HUES48 (cell line): ENCODE data around the gene CABCOCO1.

Experiments
- H3K27ac ChIP-seq: one replicate; pipeline ENCODE4 v1.7.0; 2013; ENCODE audit warnings: low read depth, low read length, inconsistent platforms
- H3K27me3 ChIP-seq: 2 replicates; pipeline ENCODE4 v1.6.1; 2013; ENCODE audit warnings: mild to moderate bottlenecking, low read length; ENCODE audit not compliant: control insufficient read depth, insufficient read depth
- H3K36me3 ChIP-seq: 2 replicates; pipeline ENCODE4 v1.6.1; 2013; ENCODE audit warnings: low read length; ENCODE audit not compliant: control insufficient read depth, insufficient read depth
- H3K4me1 ChIP-seq: 2 replicates; pipeline ENCODE4 v1.6.1; 2013; ENCODE audit warnings: mild to moderate bottlenecking, low read length; ENCODE audit not compliant: control insufficient read depth, insufficient read depth
- H3K4me3 ChIP-seq: 2 replicates; pipeline ENCODE4 v1.5.1; 2013; ENCODE audit warnings: mild to moderate bottlenecking, low read depth, low read length
- H3K9ac ChIP-seq: 2 replicates; pipeline ENCODE4 v1.6.1; 2013; ENCODE audit warnings: mild to moderate bottlenecking, low read depth, low read length, moderate library complexity
- H3K9me3 ChIP-seq: 2 replicates; pipeline ENCODE4 v1.6.1; 2013; ENCODE audit warnings: low read length; ENCODE audit not compliant: control insufficient read depth, insufficient read depth

Gene CABCOCO1

GRCh38 chr10:61628151-61628874, 34.4 kb upstream of the CABCOCO1 start:
- Histone ChIP-seq H3K4me1 (peaks cover 14% of the 10 kb centered on the region), H3K27me3 (no peaks in the 10 kb centered on the region), H3K4me3 (no peak overlapping the region), H3K36me3 (no peaks in the 10 kb centered on the region), H3K9me3 (no peaks in the 10 kb centered on the region), H3K9ac (no peak overlapping the region), H3K27ac (no peak overlapping the region)

GRCh38 chr10:61628875-61629513, 33.7 kb upstream of the CABCOCO1 start:
- Histone ChIP-seq H3K4me3 (no peak overlapping the region), H3K27me3 (no peaks in the 10 kb centered on the region), H3K9ac (no peak overlapping the region), H3K36me3 (no peaks in the 10 kb centered on the region), H3K27ac (no peak overlapping the region), H3K4me1 (peaks cover 11% of the 10 kb centered on the region), H3K9me3 (no peaks in the 10 kb centered on the region)

DNA sequence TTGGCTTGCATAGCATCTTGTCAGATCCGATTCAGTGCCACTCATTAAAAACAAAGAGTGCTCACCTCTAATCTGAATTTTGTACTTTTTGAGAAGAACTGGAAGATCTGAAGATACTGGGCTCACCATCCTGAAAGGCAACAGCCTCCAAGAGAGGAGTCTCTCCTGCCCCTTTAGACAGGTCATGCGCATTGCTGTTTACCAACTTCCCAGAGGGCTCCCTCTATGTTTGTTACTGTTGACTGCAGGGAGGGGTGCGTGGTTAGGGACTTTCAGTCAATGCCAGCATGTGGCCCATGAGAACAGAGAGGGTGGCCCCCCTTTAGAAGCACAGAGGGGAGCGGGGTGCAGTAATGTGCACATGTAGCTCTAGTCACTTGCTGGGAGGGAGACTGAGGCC, 33.2 kb upstream of the CABCOCO1 start:
- no peaks in the 10 kb centered on the region for H3K36me3 ChIP-seq
- peaks cover 11% of the 10 kb centered on the region for H3K4me1 ChIP-seq
- no peaks in the 10 kb centered on the region for H3K9me3 ChIP-seq
- H3K9ac ChIP-seq: no peak overlapping the region
- H3K27ac ChIP-seq: no peak overlapping the region
- no peak overlapping the region for H3K4me3 ChIP-seq
- no peaks in the 10 kb centered on the region for H3K27me3 ChIP-seq

GRCh38 chr10:61632057-61632670, 30.6 kb upstream of the CABCOCO1 start:
- Histone ChIP-seq H3K9ac (no peak overlapping the region), H3K36me3 (no peaks in the 10 kb centered on the region), H3K4me3 (no peak overlapping the region), H3K27ac (no peak overlapping the region), H3K27me3 (no peaks in the 10 kb centered on the region), H3K4me1 (peaks cover 11% of the 10 kb centered on the region), H3K9me3 (no peaks in the 10 kb centered on the region)

- Histone ChIP-seq H3K27ac (no peak overlapping the region), H3K27me3 (no peaks in the 10 kb centered on the region), H3K9ac (no peak overlapping the region), H3K4me1 (peaks cover 8% of the 10 kb centered on the region), H3K9me3 (no peaks in the 10 kb centered on the region), H3K4me3 (no peak overlapping the region), H3K36me3 (no peaks in the 10 kb centered on the region)
Measured at GRCh38 chr10:61633665-61634064, 29.1 kb upstream of the CABCOCO1 start.

- H3K9ac ChIP-seq: no peak overlapping the region
- no peak overlapping the region for H3K27ac ChIP-seq
- H3K27me3 ChIP-seq: no peaks in the 10 kb centered on the region
- H3K9me3 ChIP-seq: no peaks in the 10 kb centered on the region
- no peaks in the 10 kb centered on the region for H3K36me3 ChIP-seq
- H3K4me1 ChIP-seq: no peaks in the 10 kb centered on the region
- no peak overlapping the region for H3K4me3 ChIP-seq
Measured at GRCh38 chr10:61634746-61635145, 28.0 kb upstream of the CABCOCO1 start.

- Histone ChIP-seq H3K4me3 (no peak overlapping the region), H3K27me3 (no peaks in the 10 kb centered on the region), H3K36me3 (no peaks in the 10 kb centered on the region), H3K27ac (no peak overlapping the region), H3K9me3 (no peaks in the 10 kb centered on the region), H3K4me1 (peaks cover 7% of the 10 kb centered on the region; the same call in 1 of the 2 replicates), H3K9ac (no peak overlapping the region)
Measured at GRCh38 chr10:61635471-61635870, 27.3 kb upstream of the CABCOCO1 start.

- H3K4me3 ChIP-seq: no peak overlapping the region
- H3K4me1 ChIP-seq: peaks cover 11% of the 10 kb centered on the region; the same call in 1 of the 2 replicates
- H3K9ac ChIP-seq: no peak overlapping the region
- H3K27ac ChIP-seq: no peak overlapping the region
- no peaks in the 10 kb centered on the region for H3K27me3 ChIP-seq
- no peaks in the 10 kb centered on the region for H3K36me3 ChIP-seq
- H3K9me3 ChIP-seq: no peaks in the 10 kb centered on the region
Measured at GRCh38 chr10:61635932-61636331, 26.8 kb upstream of the CABCOCO1 start.

- H3K27me3 ChIP-seq: no peaks in the 10 kb centered on the region
- no peaks in the 10 kb centered on the region for H3K9me3 ChIP-seq
- no peak overlapping the region for H3K27ac ChIP-seq
- no peaks in the 10 kb centered on the region for H3K36me3 ChIP-seq
- H3K4me3 ChIP-seq: no peak overlapping the region
- no peak overlapping the region for H3K9ac ChIP-seq
- peaks cover 50% of the 10 kb centered on the region for H3K4me1 ChIP-seq
Measured at GRCh38 chr10:61639952-61640351, 22.8 kb upstream of the CABCOCO1 start.

DNA sequence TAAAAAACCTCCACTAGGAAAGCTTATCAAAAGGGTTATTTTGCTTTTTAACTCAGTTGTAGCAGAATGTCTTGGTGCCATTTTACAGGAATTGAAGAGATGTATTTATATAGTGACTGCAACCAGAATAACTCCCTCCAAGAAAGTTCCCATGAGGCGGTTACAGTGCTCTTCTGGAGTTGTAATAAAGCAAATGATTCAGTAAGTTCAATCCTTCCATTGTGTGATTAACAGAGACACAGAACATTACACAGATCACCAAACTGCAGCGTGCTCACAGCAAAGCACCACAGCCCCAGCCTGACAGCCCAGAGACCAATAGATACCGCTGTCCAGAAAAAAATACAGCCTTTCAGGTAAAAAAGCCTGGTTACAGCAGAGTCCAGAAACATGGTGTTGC, 21.9 kb upstream of the CABCOCO1 start:
- no peaks in the 10 kb centered on the region for H3K9me3 ChIP-seq
- no peaks in the 10 kb centered on the region for H3K36me3 ChIP-seq
- peaks cover 54% of the 10 kb centered on the region for H3K4me1 ChIP-seq
- H3K9ac ChIP-seq: no peak overlapping the region
- H3K27me3 ChIP-seq: no peaks in the 10 kb centered on the region
- H3K27ac ChIP-seq: no peak overlapping the region
- no peak overlapping the region for H3K4me3 ChIP-seq

DNA sequence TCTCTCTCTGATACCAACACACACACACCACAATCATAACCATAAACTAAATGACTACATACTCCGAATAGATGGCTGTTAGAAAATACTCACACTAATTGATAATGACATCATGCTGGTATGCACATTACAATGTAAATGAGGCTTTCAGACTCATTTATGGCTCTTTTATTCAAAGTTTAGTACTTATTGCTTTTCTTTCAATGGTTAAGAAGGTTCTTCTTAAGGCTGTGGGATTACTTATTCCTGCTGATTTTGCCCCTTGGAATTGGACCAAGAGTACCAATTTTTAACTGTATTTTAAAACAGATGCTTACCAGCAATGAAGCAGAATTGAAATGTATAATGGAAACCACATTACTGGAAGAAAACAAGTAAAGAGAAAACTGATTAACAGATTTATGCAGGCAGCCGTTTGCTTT, 20.6 kb upstream of the CABCOCO1 start:
- Histone ChIP-seq H3K4me3 (no peak overlapping the region), H3K27me3 (no peaks in the 10 kb centered on the region), H3K27ac (no peak overlapping the region), H3K36me3 (no peaks in the 10 kb centered on the region), H3K9me3 (no peaks in the 10 kb centered on the region), H3K9ac (no peak overlapping the region), H3K4me1 (peaks cover 54% of the 10 kb centered on the region)
